H9 (cell line): ENCODE results near the gene ST6GALNAC6. TPM values are rescaled to one million over a fixed set of nuclear protein-coding genes. Genes with fewer than 3 reads are reported as not detected.

Experiments used
- DNase-seq: peaks from one replicate; pipeline ENCODE4 v3.0.0-alpha.2; 2017
- H2AFZ ChIP-seq: one replicate; pipeline ENCODE4 v1.6.1; 2013; ENCODE audit warnings: mild to moderate bottlenecking, low read length, control low read depth, moderate library complexity
- H2AK5ac ChIP-seq: 2 replicates; pipeline ENCODE4 v1.6.1; 2013; ENCODE audit warnings: low read length, control low read depth, mixed read lengths; ENCODE audit not compliant: insufficient read length
- H2BK120ac ChIP-seq: one replicate; pipeline ENCODE4 v1.6.1; 2013; ENCODE audit warnings: low read depth, mild to moderate bottlenecking, low read length, control low read depth, inconsistent platforms; ENCODE audit not compliant: poor library complexity, severe bottlenecking
- H2BK12ac ChIP-seq: 2 replicates; pipeline ENCODE4 v1.6.1; 2013; ENCODE audit warnings: low read length, control low read depth, mixed read lengths, low read depth; ENCODE audit not compliant: insufficient read length
- H2BK15ac ChIP-seq: 2 replicates; pipeline ENCODE4 v1.6.1; 2013; ENCODE audit warnings: low read depth, low read length, control low read depth
- H2BK20ac ChIP-seq: one replicate; pipeline ENCODE4 v1.6.1; 2013; ENCODE audit warnings: low read depth, mild to moderate bottlenecking, low read length, control low read depth, inconsistent platforms; ENCODE audit not compliant: poor library complexity, severe bottlenecking
- H2BK5ac ChIP-seq: 2 replicates; pipeline ENCODE4 v1.6.1; 2013; ENCODE audit warnings: low read length, control low read depth, mixed read lengths; ENCODE audit not compliant: insufficient read length
- H3K14ac ChIP-seq: 2 replicates; pipeline ENCODE4 v1.6.1; 2013; ENCODE audit warnings: low read length, control low read depth; ENCODE audit not compliant: insufficient read depth
- H3K18ac ChIP-seq: 2 replicates; pipeline ENCODE4 v1.6.1; 2013; ENCODE audit warnings: low read depth, mild to moderate bottlenecking, mixed read lengths, low read length, control low read depth; ENCODE audit not compliant: insufficient read length
- H3K23ac ChIP-seq: 2 replicates; pipeline ENCODE4 v1.6.1; 2013; ENCODE audit warnings: low read length, control low read depth, mixed read lengths, low read depth; ENCODE audit not compliant: insufficient read length
- H3K23me2 ChIP-seq: 2 replicates; pipeline ENCODE4 v1.6.1; 2013; ENCODE audit warnings: low read depth, mild to moderate bottlenecking, mixed read lengths, low read length, control low read depth; ENCODE audit not compliant: insufficient read length, poor library complexity, severe bottlenecking
- H3K27ac ChIP-seq: 2 replicates; pipeline ENCODE4 v1.5.1; 2013; ENCODE audit warnings: low read length, control low read depth, mixed read lengths, low read depth; ENCODE audit not compliant: insufficient read length
- H3K27me3 ChIP-seq: 2 replicates; pipeline ENCODE4 v1.6.1; 2013; ENCODE audit warnings: low read length, control low read depth, inconsistent platforms; ENCODE audit not compliant: insufficient read depth
- H3K4ac ChIP-seq: 2 replicates; pipeline ENCODE4 v1.6.1; 2013; ENCODE audit warnings: low read depth, mild to moderate bottlenecking, control low read depth, inconsistent platforms, low read length, moderate library complexity
- H3K4me1 ChIP-seq: 2 replicates; pipeline ENCODE4 v1.6.1; 2013; ENCODE audit warnings: low read length, control low read depth, inconsistent platforms; ENCODE audit not compliant: insufficient read depth
- H3K4me2 ChIP-seq: 2 replicates; pipeline ENCODE4 v1.6.1; 2013; ENCODE audit warnings: low read length, control low read depth, mixed read lengths; ENCODE audit not compliant: insufficient read length, insufficient read depth
- H3K56ac ChIP-seq: 2 replicates; pipeline ENCODE4 v1.6.1; 2013; ENCODE audit warnings: low read depth, mild to moderate bottlenecking, mixed read lengths, low read length, control low read depth; ENCODE audit not compliant: insufficient read length
- H3K79me1 ChIP-seq: 2 replicates; pipeline ENCODE4 v1.6.1; 2013; ENCODE audit warnings: low read depth, mild to moderate bottlenecking, moderate library complexity, low read length, control low read depth, inconsistent platforms; ENCODE audit not compliant: insufficient read depth, poor library complexity, severe bottlenecking
- H3K79me2 ChIP-seq: 2 replicates; pipeline ENCODE4 v1.6.1; 2013; ENCODE audit warnings: low read length, control low read depth, inconsistent platforms; ENCODE audit not compliant: insufficient read depth
- H3K9ac ChIP-seq: 2 replicates; pipeline ENCODE4 v1.6.1; 2013; ENCODE audit warnings: low read length, control low read depth, mixed read lengths; ENCODE audit not compliant: insufficient read length; ENCODE audit errors: extremely low read depth
- H3K9me3 ChIP-seq: one replicate; pipeline ENCODE4 v1.6.1; 2013; ENCODE audit warnings: low read depth, low read length, inconsistent platforms; ENCODE audit not compliant: control insufficient read depth
- H3T11ph ChIP-seq: one replicate; pipeline ENCODE4 v1.6.1; 2013; ENCODE audit warnings: mild to moderate bottlenecking, low read length, control low read depth, inconsistent platforms
- H4K20me1 ChIP-seq: one replicate; pipeline ENCODE4 v1.6.1; 2013; ENCODE audit not compliant: control insufficient read depth, insufficient read length, insufficient read depth
- H4K5ac ChIP-seq: 2 replicates; pipeline ENCODE4 v1.6.1; 2013; ENCODE audit warnings: low read depth, mild to moderate bottlenecking, mixed read lengths, low read length, control low read depth; ENCODE audit not compliant: insufficient read length
- H4K8ac ChIP-seq: replicated peaks from 2 replicates; pipeline ENCODE4 v1.6.1; 2013; ENCODE audit warnings: low read length, control low read depth, mixed read lengths, low read depth; ENCODE audit not compliant: insufficient read length
- H4K91ac ChIP-seq: 2 replicates; pipeline ENCODE4 v1.6.1; 2013; ENCODE audit warnings: low read depth, mild to moderate bottlenecking, moderate library complexity, mixed read lengths, low read length, control low read depth; ENCODE audit not compliant: insufficient read length
- H3K27ac Mint-ChIP-seq, 3 experiments: 2 replicates in 2 of 3; 3 replicates in 1 of 3; pipeline ENCODE4 v1.8.0; 2020 to 2021; ENCODE audit warnings: mixed read lengths in 3 of 3, mild to moderate bottlenecking in 1 of 3, moderate library complexity in 1 of 3
- H3K27me3 Mint-ChIP-seq: 2 replicates; pipeline ENCODE4 v1.8.0; 2021; ENCODE audit warnings: low read depth, mild to moderate bottlenecking, moderate library complexity, mixed read lengths
- H3K36me3 Mint-ChIP-seq, 3 experiments: 2 replicates in 2 of 3; 3 replicates in 1 of 3; pipeline ENCODE4 v1.8.0; 2020 to 2021; ENCODE audit warnings: low read depth in 3 of 3, mixed read lengths in 3 of 3; ENCODE audit not compliant: insufficient read depth in 1 of 3
- H3K4me1 Mint-ChIP-seq, 2 experiments: 2 replicates each; pipeline ENCODE4 v1.8.0; 2020; ENCODE audit warnings: mixed read lengths in 2 of 2
- H3K4me3 Mint-ChIP-seq, 2 experiments: 2 replicates in 1 of 2; 3 replicates in 1 of 2; pipeline ENCODE4 v1.8.0; 2020 to 2021; ENCODE audit warnings: mild to moderate bottlenecking in 2 of 2, mixed read lengths in 2 of 2, moderate library complexity in 1 of 2
- H3K9me3 Mint-ChIP-seq, 2 experiments: 2 replicates in 1 of 2; 3 replicates in 1 of 2; pipeline ENCODE4 v1.8.0; 2020; ENCODE audit warnings: mild to moderate bottlenecking in 2 of 2, mixed read lengths in 2 of 2, moderate library complexity in 1 of 2
- WGBS: extraction: QIAGEN DNeasy Blood & Tissue Kit; methylation state at CpG from one replicate; pipeline ENCODE4 v1.1.7; 2013; ENCODE audit warnings: missing lambda C conversion rate, low lambda C conversion rate, mixed read lengths; ENCODE audit not compliant: insufficient read length; ENCODE audit errors: extremely low coverage; 5-methylcytosine and 5-hydroxymethylcytosine counted together
- total RNA-seq: library from RNA; stranded (reverse); gene quantifications from 2 replicates; pipeline ENCODE4 v1.2.1, GENCODE V29; 2021
- TF ChIP-seq, protein P1 (sequence below): fragments of 200-600 bp; sonication (generic); conservative IDR thresholded peaks from 3 replicates; pipeline ENCODE4 v1.8.0; 2021; ENCODE audit warnings: antibody characterized with exemption, mild to moderate bottlenecking

Gene ST6GALNAC6
- total RNA-seq, 1 experiment from 2014 or later, result 29.8 TPM

DNA sequence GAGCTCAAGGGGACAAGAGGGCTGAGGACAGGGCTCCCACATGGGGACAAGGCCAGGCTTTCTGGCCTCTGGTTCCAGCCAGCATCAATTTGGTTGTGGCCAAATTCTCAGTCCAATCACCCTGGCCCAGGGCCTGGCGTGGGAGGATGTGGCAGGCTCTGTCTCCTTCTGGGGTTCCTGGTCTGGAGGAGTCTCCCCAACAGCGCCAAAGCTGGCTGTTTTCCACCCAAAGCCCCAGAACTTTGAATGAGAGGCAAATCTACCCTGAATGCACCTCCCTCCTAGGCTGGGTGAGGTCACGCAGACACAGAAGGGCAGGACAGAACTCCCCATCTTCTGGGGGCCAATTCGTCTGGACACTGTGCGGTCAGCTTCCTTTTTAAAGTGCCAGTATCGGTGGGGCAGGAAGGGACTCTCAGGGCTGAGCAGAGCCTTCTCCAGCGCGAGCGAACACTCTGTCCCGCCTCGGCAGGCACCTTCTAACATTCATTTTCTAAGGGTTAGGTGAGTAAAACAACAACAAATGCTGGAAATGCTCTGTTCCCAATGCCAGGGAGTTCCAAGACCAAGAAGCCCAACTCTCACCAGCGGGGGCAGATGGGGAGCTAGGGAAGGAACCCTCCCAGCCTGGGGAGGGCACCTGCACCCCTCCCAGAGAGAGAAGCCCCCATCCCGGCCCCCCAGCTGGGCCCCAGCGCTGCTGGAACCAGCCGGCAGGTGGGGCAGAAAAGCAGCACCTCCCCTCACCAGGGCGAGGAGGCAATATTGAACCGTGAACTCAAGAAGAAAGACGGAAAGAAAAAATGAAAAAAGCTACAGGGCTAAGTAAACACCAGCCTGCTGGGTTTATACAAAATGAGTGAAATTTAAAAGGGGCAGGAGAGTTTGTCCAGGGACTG, 41.9 kb upstream of the ST6GALNAC6 start:
- Histone ChIP-seq H3K4ac (no peak overlapping the region), H4K91ac (no peak overlapping the region), H2BK20ac (no peak overlapping the region), H3K14ac (no peak overlapping the region), H3K4me1 (no peaks in the 10 kb centered on the region), H3K18ac (no peak overlapping the region), H3K56ac (no peak overlapping the region), H2AFZ (no peak overlapping the region), H2BK5ac (no peak overlapping the region), H3T11ph (no peak overlapping the region), H2BK120ac (no peak overlapping the region), H3K79me2 (no peaks in the 10 kb centered on the region), H4K8ac (no peak overlapping the region), H3K9ac (no peak overlapping the region), H2BK15ac (no peak overlapping the region), H3K27me3 (no peaks in the 10 kb centered on the region), H3K27ac (no peak overlapping the region), H2BK12ac (no peak overlapping the region), H3K79me1 (peaks cover 7% of the 10 kb centered on the region), H2AK5ac (no peak overlapping the region), H3K23me2 (peaks cover 6% of the 10 kb centered on the region), H3K23ac (no peak overlapping the region), H4K5ac (no peak overlapping the region), H4K20me1 (no peaks in the 10 kb centered on the region), H3K4me2 (no peak overlapping the region), H3K9me3 (no peaks in the 10 kb centered on the region)
- no peak for DNase-seq
- TF ChIP-seq, protein P1, sequence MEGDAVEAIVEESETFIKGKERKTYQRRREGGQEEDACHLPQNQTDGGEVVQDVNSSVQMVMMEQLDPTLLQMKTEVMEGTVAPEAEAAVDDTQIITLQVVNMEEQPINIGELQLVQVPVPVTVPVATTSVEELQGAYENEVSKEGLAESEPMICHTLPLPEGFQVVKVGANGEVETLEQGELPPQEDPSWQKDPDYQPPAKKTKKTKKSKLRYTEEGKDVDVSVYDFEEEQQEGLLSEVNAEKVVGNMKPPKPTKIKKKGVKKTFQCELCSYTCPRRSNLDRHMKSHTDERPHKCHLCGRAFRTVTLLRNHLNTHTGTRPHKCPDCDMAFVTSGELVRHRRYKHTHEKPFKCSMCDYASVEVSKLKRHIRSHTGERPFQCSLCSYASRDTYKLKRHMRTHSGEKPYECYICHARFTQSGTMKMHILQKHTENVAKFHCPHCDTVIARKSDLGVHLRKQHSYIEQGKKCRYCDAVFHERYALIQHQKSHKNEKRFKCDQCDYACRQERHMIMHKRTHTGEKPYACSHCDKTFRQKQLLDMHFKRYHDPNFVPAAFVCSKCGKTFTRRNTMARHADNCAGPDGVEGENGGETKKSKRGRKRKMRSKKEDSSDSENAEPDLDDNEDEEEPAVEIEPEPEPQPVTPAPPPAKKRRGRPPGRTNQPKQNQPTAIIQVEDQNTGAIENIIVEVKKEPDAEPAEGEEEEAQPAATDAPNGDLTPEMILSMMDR, result no peak
- Mint-ChIP-seq H3K9me3 (no peaks in the 10 kb centered on the region), H3K27me3 (peaks cover 2% of the 10 kb centered on the region), H3K4me3 (no peak overlapping the region), H3K36me3 (peaks cover 10 to 42% (median 36%) of the 10 kb centered on the region in 3 experiments; a peak in 6 of 7 replicates), H3K27ac (peak overlapping the region in 2 of 3 experiments; percentile 63 to 77; a peak in 3 of 7 replicates), H3K4me1 (peaks cover 22 to 48% of the 10 kb centered on the region in 2 experiments)
- WGBS, result no CpG with 5 or more reads among the region's 18 CpGs
